HAP-1 (cell line): ENCODE results near the gene OSBPL8.

Source experiments
- DNase-seq, 2 experiments: peaks; one replicate each; pipeline ENCODE4 v3.0.0-alpha.2; 2016 to 2020; ENCODE audit warnings: low spot score in 2 of 2
- H3K27me3 ChIP-seq: fragments of 250-450 bp; sonication (Bioruptor Pico); 2 replicates; pipeline ENCODE4 v1.5.1; 2020; ENCODE audit warnings: low read depth, mild to moderate bottlenecking, moderate library complexity
- H3K36me3 ChIP-seq: fragments of 250-450 bp; sonication (Bioruptor Pico); replicated peaks from 2 replicates; pipeline ENCODE4 v1.5.1; 2020; ENCODE audit warnings: mild to moderate bottlenecking
- H3K4me1 ChIP-seq: fragments of 250-450 bp; sonication (Bioruptor Pico); 2 replicates; pipeline ENCODE4 v1.5.1; 2020; ENCODE audit warnings: mild to moderate bottlenecking
- H3K4me3 ChIP-seq: fragments of 250-450 bp; sonication (Bioruptor Pico); 2 replicates; pipeline ENCODE4 v1.5.1; 2020; ENCODE audit warnings: mild to moderate bottlenecking, moderate library complexity
- H3K9me3 ChIP-seq: fragments of 250-450 bp; sonication (Bioruptor Pico); 2 replicates; pipeline ENCODE4 v1.5.1; 2020; ENCODE audit warnings: mild to moderate bottlenecking, moderate library complexity
- in situ Hi-C: fragments of 300-500 bp; cut with MboI; formaldehyde crosslinking; loops from 3 replicates; pipeline ENCODE4 v1.14.3; 2020; ENCODE audit warnings: low sequenced_read_pairs, inconsistent platforms, mixed read lengths

Gene OSBPL8

DNA sequence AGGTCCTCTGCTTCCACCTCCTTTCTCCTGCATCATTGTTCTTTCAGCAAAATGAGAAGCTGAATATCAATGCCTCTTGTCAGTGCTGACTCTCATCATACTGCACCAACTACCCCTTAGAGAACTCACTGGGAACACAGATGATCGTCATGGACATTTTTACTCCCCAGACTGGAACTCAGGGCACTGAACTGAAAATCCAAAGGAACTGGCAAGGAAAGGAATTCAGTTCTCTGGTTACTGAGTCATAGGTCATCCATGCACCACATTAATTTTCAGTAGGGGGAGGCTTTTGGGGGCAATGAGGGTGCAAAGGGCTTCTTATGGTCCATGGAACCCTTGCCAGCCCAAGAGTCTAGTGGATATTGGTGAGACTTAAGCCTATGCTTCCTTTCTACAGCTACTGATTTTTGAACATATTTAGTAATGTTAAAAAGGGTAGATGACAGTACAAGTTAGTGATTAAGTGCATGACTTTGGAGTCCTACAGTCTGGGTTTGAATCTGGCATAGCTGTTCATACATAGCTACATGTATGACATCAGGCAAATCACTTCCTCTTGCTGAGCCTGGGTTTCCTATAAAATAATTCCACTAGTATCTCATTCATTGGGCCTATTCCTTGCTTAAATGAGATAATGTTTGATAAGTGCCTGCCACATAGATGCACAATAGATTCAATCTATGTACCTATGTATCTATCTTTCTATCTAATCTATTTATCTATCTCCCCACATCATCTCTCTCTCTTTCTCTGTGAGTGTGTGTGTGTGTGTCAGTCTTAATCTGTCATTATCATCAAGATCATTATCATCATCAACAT lies 240.6 kb downstream of the OSBPL8 start:
- no peak overlapping the region for H3K4me3 ChIP-seq
- H3K27me3 ChIP-seq: no peaks in the 10 kb centered on the region
- H3K9me3 ChIP-seq: no peaks in the 10 kb centered on the region
- H3K4me1 ChIP-seq: no peaks in the 10 kb centered on the region
- in situ Hi-C loops: no loop called here
- H3K36me3 ChIP-seq: no peaks in the 10 kb centered on the region
- no peak for DNase-seq

DNA sequence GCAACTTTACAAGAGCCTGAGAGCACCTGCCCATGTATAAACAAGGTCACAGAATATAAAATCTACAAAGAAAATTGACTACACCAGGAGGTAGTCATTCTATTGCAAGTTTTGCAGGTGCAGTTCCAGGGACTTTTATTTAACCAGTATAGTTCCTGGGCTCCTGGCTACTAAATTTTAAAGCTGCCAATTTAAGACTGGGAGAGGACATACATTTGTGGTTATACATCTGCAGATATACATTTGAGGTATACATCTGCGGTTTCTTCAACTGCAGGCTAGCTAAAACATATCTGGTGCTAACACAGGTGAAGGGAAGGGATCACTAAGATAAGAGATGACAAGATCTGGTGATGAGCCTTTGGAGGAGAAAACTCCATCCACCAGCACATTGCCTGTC lies 241.6 kb downstream of the OSBPL8 start:
- H3K27me3 ChIP-seq: no peaks in the 10 kb centered on the region
- no peaks in the 10 kb centered on the region for H3K4me1 ChIP-seq
- DNase-seq: no peak
- H3K36me3 ChIP-seq: no peaks in the 10 kb centered on the region
- H3K4me3 ChIP-seq: no peak overlapping the region
- in situ Hi-C loops: no loop called here
- H3K9me3 ChIP-seq: no peaks in the 10 kb centered on the region

DNA sequence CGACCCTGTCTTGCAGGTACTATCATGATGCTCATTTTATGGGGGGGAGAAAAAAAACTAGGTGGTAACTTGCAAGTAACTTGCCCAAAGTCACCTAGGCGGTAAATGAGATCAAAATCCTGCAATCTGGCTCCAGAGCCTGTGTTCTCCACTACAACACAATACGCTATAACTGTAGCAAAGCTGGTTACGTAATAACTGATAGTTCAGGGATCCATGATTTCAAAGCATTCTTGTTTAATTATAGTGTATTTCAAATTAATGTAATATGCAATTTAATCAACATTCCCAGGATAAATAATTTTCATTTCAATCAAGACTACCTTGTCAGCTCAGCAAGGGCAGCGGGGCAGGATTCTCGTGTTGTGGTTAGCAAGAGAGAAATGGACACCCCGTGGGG lies 243.1 kb downstream of the OSBPL8 start:
- DNase-seq: no peak
- H3K27me3 ChIP-seq: no peaks in the 10 kb centered on the region
- H3K9me3 ChIP-seq: no peaks in the 10 kb centered on the region
- no peak overlapping the region for H3K4me3 ChIP-seq
- peaks cover 8% of the 10 kb centered on the region for H3K4me1 ChIP-seq
- no peaks in the 10 kb centered on the region for H3K36me3 ChIP-seq
- in situ Hi-C loops: no loop called here

DNA sequence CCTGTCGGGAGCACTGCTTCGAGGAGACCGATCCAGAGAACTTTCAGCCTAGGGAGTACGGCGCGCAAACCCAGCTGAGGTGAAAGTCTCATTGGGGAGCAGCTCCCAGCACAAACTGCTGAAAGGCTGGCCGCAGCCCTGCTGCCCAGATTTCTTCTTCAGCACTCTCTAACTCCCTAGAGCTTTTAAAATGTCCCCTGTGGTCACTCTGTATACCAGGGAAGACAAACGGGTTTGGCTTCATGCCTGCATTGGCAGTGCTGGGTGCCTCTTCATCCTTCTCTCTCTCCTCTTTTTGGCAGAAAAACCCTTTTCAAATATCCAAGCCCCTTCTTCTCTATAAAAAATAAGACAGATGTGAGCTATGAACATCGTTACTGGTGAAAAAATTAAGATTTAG lies 246.3 kb downstream of the OSBPL8 start:
- H3K36me3 ChIP-seq: no peaks in the 10 kb centered on the region
- no peaks in the 10 kb centered on the region for H3K9me3 ChIP-seq
- H3K4me1 ChIP-seq: peaks cover 8% of the 10 kb centered on the region
- DNase-seq: no peak
- no peaks in the 10 kb centered on the region for H3K27me3 ChIP-seq
- H3K4me3 ChIP-seq: no peak overlapping the region
- in situ Hi-C loops: no loop called here

DNA sequence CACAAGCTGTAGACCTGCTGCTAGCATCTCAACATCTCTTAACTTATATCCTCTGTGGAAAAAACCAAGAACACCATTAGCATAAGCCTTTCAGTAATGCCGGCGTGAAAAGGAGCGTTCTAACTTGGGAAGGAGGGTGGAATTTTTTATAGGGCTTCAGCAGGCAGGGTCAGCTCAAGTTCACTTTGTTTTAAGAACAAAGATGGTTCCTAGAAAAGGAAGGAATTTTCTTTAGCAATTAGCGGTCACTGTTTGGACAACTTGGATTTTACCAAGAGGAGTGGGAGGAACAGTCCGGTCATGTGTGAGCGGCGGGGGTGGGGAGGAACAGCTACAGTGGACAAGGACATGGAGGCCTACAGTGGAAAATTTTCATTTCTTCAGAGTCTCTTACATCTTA lies 247.3 kb downstream of the OSBPL8 start:
- Histone ChIP-seq H3K4me3 (no peak overlapping the region), H3K36me3 (no peaks in the 10 kb centered on the region), H3K9me3 (no peaks in the 10 kb centered on the region), H3K4me1 (peaks cover 8% of the 10 kb centered on the region), H3K27me3 (no peaks in the 10 kb centered on the region)
- DNase-seq: peak; percentile 57 to 78
- in situ Hi-C loops: no loop called here

GRCh38 chr12:76311796-76312195 lies 247.8 kb downstream of the OSBPL8 start:
- Histone ChIP-seq H3K4me3 (no peak overlapping the region), H3K4me1 (peaks cover 8% of the 10 kb centered on the region), H3K36me3 (no peaks in the 10 kb centered on the region), H3K27me3 (no peaks in the 10 kb centered on the region), H3K9me3 (no peaks in the 10 kb centered on the region)
- no peak for DNase-seq
- in situ Hi-C loops: no loop called here

DNA sequence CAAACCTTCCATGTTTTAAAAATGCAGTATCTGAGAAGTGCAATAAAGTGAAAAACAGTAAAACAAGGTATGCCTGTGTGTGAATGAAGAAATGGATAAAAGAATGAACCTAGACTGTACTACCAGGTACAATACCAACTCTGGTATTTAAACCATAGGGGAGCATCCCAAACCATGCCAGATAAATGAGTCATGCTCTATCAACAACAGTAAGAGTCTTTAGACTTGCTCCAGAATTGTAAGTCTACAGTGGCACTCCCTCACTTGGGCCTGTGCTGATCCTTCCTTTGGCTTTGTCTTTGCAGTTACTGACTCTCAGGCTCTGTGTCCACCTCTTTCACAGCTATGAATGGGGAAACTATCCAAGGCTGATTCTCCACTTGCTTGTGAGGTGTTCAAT lies 249.5 kb downstream of the OSBPL8 start:
- no peak for DNase-seq
- Histone ChIP-seq H3K36me3 (no peaks in the 10 kb centered on the region), H3K4me3 (no peak overlapping the region), H3K27me3 (no peaks in the 10 kb centered on the region), H3K9me3 (no peaks in the 10 kb centered on the region), H3K4me1 (peaks cover 8% of the 10 kb centered on the region)
- in situ Hi-C loops: no loop called here

- H3K36me3 ChIP-seq: no peaks in the 10 kb centered on the region
- no peak for DNase-seq
- H3K4me3 ChIP-seq: no peak overlapping the region
- peaks cover 8% of the 10 kb centered on the region for H3K4me1 ChIP-seq
- in situ Hi-C loops: no loop called here
- no peaks in the 10 kb centered on the region for H3K9me3 ChIP-seq
- no peaks in the 10 kb centered on the region for H3K27me3 ChIP-seq
These were observed 250.7 kb downstream of the OSBPL8 start for GRCh38 chr12:76308866-76309265.

DNA sequence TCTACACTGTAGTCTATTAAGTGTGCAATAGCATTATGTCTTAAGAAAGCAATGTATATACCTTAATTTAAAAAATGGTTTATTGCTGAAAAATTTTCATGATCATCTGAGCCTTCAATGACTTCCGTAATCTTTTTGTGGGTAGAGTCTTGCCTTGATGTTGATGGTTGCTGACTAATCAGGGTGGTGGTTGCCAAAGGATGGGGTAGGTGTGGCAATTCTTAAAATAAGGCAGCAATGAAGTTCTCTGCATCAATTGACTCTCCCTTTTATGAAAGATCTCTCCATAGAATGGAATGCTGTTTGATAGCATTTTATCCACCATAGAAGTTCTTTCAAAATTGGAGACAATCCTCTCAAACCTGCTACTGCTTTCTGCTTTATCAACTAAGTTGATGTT lies 252.5 kb downstream of the OSBPL8 start:
- H3K4me3 ChIP-seq: no peak overlapping the region
- H3K36me3 ChIP-seq: no peaks in the 10 kb centered on the region
- in situ Hi-C loops: no loop called here
- no peak for DNase-seq
- H3K9me3 ChIP-seq: no peaks in the 10 kb centered on the region
- no peaks in the 10 kb centered on the region for H3K27me3 ChIP-seq
- H3K4me1 ChIP-seq: peaks cover 3% of the 10 kb centered on the region

DNA sequence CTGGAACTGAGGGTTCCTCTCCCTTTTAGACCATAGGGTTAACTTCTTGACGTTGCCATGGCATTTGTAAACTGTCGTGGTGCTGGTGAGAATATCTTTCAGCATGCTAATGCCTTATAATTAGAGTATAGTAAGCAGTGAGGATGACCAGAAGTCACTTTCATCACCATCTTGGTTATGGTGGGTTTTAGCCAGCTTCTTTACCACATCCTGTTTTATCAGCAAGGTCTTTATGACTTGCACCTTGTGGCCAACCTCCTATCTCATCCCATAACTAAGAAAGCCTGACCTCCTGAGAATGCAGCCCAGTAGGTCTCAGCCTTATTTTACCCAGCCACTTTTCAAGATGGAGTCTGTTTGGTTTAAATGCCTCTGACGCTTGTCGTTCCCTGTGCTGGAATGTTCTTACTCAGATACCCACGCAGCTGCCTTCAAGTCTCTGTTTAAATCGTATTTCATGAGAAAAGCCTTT lies 255.5 kb downstream of the OSBPL8 start:
- in situ Hi-C loops: no loop called here
- no peak for DNase-seq
- no peak overlapping the region for H3K4me3 ChIP-seq
- H3K36me3 ChIP-seq: no peaks in the 10 kb centered on the region
- H3K9me3 ChIP-seq: no peaks in the 10 kb centered on the region
- no peaks in the 10 kb centered on the region for H3K4me1 ChIP-seq
- no peaks in the 10 kb centered on the region for H3K27me3 ChIP-seq

- Histone ChIP-seq H3K4me1 (no peaks in the 10 kb centered on the region), H3K36me3 (no peaks in the 10 kb centered on the region), H3K27me3 (no peaks in the 10 kb centered on the region), H3K9me3 (no peaks in the 10 kb centered on the region), H3K4me3 (no peak overlapping the region)
- no peak for DNase-seq
- in situ Hi-C loops: no loop called here
These were observed 256.2 kb downstream of the OSBPL8 start for GRCh38 chr12:76303365-76303764.
